ENCODE results near the gene KIF25.

Gene KIF25

DNA sequence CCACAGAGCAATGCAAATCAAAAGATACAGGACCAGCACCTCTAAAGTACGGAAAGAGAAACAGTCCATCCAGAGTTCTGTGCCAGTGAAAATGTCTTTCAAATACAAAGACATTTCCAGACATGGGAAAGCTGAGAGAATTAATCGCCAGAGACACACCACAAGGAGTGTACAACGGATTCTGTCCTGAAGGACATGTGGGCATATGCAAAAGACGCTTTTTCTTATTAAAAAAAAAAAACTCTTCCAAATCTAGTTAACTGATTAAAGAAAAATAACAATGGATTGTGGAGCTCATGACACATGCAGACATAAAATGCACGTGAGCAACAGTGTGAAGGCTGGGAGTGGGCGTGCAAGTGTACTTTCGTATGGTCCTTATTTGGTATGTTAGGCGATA, 22.8 kb downstream of the KIF25 start:
- no peak for DNase-seq

DNA sequence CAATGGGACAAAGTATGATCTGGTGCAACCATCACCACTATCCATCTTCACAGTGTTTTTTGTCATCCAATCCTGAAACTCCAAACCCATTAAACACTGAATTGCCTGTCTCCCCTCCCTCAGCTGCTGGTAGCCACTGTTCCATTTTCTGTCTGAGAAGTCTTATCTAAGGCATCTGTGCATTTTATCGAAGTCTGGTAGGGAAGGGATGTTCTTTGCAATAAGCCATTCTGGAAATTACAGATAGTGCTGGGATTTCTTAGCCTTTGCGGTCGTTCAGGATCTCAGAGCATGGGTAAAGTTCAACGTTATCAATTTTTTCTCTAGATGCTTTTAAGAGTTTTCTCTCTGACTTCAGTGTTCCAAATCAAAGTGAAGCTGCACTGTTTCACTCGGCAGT, 24.1 kb downstream of the KIF25 start:
- DNase-seq = no peak

DNA sequence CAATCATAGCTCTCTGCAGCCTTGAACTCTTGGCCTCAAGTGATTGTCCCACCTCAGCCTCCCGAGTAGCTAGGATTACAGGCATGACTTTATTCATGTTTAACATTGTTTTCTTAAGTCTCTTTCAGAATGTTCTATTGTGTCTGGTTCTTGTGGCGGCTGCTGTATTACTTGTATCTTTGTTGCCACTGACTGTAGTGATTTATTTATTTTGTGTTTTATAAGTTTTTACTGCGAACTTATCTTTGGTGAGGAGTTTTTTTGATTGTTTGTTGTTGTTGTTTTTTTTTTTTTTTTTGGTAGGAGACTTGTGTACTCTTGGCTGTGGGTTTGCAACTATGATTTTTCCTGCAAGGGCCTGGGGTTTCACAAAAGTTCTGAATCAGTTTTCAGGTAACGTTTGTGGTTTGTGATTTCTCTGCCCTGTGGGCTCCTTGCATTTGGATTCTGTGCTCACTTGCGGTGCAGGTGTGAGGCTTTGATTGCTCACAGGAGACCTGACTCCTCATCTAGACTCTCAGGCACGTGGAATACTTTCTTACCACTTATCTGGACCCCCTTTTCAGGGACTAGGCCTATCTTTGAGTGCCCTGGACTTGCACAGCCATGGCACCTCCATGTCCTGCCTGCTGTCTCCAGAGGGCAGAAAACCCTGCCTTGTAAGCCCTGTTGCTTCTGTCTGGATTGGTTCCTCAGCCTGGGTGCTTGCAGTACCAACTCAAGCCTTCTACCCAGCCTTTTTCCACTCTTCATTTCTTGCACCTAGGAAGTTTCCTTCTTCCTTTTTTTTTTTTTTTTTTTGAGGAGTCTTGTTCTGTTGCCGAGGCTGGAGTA, 25.2 kb downstream of the KIF25 start:
- DNase-seq = no peak

DNA sequence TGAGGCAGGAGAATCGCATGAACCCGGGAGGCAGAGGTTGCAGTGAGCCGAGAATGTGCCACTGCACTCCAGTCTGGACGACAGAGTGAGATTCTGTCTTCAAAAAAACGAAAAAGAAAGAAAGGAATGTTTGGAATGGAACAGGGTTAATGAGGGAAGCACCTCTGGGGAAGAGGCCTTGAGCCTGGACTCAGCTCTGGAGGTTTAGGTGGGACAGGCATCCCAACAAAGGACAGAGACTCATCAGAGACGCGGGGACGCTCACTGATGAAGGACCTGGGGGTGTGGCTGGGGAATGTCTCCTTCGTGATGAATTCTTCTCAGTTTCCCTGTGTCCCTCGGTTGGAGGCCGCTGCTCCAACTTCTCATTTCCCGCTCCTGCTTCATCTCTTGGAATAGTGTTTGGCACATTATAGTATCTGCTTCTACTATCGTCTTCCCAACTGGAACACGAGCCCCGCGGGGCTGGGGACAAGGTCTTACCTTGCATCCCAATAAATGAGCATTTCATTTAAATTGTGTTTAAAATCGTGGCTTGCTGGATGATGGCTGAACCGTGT, 27.6 kb downstream of the KIF25 start:
- DNase-seq = no peak

DNA sequence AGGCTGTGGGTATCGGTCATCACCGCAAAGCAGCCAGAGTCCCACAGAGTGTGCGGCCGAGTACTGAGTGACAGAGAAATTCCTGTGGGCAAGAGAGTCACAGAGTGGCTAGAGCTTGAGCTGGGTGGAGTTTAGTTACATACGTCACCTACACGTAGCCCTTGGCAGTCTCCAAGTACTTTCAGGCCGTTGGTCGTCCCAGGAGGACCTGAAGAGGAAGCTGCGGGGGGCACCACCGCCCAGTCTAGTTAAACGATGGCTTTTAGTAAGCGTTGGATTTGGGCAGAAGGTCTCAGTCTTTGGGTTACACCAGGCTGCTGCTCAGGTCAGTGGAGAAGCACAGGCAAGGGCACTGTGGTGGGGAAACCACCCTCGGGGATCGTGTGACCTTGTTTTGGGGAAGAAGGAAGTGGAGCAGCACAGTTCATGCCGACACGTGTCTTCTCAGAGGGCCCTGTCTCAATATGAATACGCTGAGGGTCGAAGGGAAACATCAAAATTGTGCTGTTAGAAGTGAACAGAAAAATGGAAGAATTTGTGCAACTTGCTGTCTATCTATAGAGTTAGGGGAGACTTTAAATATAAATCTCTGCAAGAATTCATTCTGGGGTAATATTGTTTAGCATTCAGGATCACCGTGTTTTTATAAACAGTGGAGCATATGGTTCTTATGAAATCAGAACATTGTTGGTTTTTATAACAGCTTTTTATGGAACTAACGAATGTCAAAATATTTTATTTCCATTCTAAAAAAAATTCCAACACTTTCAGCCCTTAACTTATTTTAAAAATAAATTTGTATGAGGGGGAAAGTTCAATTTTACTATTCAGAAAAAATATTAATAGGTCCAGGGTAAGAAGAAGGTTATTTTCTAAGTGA, 28.6 kb downstream of the KIF25 start:
- no peak for DNase-seq

DNA sequence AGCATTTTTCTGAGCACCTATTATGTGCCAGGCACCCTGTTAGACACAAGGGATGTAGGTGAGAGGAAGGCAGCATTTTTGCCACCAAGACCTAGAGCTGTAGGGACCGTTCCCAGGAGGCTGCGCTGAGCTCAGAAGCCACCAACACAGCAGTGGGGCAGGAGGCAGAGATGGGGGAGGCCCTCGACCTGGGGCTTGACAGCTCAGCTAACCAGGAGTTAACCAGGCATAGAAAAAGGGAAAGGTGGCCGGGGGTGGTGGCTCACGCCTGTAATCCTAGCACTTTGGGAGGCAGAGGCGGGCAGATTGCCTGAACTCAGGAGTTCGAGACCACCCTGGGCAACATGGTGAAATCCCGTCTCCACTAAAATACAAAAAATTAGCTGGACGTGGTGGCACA, 29.5 kb downstream of the KIF25 start:
- no peak for DNase-seq

DNA sequence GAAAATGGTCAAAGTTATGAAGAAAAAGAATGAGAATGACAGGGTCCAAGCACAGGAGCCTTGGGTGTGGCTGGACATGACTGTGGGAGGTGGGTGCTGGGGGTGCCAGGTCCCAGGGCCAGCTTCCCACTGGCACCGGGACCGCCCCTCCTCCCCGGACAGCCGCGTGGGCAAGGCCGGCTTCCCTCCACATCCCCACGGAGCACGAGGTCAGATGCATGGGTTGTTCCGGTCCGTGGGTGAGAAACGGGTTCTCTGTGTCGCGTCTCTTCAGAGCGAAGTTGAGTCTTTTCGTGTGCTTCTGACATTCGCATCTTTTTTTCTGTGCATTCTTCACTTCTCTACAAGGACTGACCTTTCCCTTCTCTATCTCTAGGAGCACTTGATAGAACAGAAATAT, 30.1 kb downstream of the KIF25 start:
- DNase-seq = no peak

DNA sequence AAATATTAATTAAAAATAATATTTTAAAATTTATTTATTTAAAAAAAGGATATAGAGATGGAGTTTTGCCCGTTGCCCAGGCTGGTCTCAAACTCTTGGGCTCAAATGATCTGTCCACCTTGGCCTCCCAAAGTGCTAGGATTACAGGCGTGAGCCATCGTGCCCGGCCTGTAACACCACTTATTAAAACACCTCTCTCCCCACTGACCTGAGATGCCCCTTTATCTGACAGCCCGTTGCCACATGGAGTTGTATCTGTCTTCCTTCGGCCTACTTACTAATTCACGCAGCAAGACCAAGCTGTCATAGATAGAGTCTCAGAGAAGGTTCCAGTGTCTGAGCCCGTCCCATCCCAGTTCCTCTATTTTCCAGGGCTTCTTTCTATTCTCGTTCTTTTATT, 30.7 kb downstream of the KIF25 start:
- no peak for DNase-seq

DNA sequence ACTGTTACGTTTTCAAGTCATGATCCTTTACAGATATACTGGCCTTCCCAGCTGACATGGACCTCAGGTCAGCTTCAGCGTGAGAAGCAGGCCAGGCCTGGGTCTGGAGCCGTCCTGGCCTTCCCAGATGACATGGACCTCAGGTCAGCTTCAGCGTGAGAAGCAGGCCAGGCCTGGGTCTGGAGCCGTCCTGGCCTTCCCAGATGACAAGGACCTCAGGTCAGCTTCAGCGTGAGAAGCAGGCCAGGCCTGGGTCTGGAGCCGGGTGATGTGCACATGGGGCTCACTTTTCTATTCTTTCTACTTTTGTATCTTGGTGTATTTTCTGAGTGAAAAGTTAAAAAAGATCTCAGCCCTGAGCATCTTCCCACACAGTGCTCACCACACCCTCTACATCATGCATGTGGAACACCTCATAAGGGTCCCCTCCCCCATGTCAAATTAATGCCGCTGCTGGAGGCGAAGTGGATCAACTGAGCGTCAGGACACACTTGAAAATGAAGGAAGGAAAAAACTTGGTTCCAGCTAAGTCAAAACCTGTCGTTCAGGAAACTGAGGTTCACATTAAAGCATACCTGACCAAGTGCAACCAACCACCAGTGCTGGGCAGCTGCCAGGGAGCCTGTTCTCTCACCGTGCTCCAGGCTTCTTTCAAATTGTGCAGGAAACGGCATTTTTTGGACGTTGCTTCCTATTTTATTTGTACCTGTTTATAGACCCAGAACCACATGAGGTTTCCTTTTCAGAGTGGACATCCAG, 32.2 kb downstream of the KIF25 start:
- no peak for DNase-seq

DNA sequence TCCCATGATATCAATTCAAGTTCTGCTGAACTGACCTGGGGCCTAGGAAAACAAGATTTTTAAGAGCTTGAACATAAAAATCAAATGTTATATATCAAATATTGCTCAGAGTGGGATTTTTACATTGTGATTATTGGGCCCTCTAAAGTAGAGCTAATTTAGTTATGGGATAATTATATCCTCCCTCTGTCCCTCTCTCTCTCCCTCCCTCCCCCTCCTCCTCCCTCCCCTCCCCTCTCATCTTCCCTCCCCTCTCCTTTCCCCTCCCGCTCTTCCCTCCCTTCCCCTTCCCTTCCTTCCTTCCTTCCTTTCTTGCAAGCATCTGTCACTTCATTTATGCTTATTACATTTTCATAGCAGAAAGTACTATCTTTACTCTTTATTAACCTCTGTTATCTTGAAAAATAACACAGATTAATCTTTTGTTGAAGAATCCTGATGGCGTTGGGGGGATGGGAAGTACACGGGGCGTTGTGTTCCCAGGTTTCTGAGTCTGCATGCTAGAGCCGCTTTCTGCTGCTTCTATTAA, 32.8 kb downstream of the KIF25 start:
- DNase-seq = no peak

DNA sequence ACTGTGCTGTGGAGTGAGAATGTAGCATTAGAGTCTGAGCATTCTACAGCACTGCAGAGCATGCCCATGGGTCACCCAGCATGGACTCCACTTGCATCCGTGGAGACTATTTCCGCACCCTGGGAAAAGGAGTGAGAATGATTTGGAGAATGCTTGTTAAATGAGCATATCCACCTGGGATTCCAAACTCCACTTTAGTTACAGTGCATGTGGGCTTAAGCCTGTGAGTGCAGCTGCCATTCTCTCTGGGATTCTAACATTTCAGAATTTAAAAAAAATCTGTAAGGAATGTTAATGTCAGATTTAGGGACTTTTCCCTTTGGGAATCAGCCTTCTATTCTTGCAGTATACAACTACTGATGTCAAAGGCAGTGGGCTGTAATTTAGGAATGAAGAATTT, 33.4 kb downstream of the KIF25 start:
- no peak for DNase-seq

DNA sequence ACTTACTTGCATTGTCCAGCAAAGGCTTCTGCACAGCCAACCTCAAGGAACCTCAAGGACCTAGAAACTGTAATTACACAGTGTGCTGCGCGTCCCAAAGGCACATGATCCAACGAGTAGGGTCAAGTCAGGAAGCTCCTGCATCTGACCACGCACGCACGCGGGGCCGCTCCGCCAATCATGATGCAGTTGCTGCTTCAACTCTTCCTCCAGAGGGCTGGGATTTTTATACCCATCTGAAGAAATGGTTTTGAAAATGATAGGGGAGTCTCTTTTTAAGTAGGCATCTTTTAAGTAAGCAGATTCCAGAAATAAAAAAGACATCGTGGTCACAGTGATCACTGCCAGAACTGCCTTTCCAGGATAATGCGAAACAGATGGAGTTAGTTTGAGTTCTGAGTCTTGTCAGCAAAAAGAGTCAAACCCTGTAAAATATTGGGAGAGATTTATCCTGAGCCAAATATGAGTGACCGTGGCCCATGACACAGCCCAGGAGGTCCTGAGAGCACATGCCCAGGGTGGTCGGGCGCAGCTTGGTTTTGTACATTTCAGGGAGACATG, 34.0 kb downstream of the KIF25 start:
- DNase-seq = no peak

DNA sequence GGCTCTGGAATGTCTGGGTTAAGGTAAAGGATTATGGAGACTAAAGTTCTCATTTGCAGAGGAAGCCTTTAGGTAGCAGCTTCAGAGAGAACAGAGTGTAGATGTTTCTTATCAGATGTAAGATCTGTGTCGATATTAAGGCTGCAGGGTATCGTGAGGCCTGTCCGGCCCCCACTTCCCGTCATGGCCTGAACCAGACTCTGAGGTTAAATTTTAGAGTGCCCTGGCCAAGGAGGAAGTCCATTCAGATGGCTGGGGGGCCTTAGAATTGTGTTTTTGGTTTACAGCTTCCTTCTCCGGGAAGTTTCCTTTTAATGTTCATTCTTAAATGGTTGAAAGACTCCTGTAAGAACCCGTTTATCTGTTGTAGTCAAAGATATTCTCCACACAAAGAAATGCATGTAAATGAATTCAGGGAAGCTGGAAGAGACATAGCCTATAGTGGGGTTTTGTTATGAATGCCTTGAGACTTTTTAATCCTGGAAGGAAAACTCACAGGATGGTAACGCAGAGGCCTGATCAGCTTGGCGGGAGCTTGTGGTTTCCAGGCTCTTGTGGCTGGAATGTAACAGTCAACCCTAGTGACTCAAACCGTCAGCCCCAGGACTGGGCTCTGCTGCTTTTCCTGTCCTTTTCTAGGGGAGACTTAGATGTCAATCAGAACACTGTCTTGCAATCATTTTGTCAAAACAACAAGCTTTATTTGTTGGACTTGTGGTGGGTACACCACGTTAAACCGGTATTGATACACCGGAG, 34.7 kb downstream of the KIF25 start:
- DNase-seq = no peak

DNA sequence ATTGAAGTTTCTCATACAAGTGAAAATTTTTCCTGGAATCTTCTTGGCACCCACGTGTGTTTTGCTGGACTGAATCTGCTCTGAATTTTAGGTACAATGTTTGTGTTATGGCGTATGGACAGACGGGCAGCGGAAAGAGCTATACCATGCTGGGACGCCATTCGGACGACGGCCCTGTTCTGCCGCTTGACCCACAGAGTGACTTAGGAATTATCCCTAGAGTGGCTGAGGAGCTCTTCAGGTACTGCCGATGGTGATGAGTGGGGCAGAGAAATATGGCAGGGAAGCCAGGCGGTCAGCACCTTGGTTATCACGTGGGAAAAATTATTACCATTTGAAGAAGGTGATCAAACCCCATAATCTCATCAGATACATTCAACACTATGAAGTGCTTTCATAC, 36.3 kb downstream of the KIF25 start:
- no peak for DNase-seq

DNA sequence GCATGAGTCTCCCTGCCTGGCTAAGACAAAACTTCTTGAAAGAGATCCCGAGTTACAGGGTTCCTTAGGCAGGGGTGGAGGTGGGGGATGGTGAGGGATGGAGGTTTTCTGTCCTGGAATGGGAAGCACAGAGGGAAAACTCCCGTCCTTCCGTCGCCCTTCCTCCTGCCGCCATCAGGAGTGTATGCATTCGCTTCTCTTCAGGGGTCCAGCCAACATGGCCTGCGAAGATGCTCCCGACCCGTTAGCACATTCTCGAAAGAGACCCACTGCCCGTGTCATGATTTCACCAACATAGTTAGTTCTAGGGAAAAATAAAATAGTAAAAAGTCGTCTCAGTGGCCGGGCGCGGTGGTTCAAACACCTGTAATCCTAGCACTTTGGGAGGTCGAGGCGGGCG, 37.1 kb downstream of the KIF25 start:
- DNase-seq = no peak

DNA sequence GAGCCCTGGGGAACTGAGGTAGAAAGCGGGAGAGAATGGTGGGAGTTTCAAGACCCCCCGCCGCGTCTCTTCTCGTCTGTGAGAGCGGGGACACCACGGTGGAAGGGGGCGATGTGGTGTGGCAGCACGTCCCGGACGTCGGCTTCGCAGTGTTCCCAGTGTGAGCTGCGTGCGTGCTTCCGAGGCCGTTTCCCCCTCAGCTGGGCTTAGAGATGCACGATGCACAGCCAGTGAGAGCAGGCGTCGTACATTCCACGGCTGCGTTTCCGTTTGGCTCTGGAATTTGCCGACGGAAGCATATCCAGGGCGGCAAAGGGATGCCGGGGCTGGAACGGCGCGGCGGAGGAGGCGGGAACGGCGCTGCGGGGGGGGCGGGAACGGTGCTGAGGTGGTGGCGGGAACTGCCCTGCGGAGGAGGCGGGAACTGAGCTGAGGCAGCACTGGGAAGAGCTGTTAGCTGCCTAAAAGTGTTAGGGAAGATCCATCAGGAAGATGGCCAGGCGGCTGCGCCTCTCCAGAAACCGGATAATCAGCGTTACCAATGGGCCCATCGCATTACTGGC, 37.7 kb downstream of the KIF25 start:
- DNase-seq = no peak

DNA sequence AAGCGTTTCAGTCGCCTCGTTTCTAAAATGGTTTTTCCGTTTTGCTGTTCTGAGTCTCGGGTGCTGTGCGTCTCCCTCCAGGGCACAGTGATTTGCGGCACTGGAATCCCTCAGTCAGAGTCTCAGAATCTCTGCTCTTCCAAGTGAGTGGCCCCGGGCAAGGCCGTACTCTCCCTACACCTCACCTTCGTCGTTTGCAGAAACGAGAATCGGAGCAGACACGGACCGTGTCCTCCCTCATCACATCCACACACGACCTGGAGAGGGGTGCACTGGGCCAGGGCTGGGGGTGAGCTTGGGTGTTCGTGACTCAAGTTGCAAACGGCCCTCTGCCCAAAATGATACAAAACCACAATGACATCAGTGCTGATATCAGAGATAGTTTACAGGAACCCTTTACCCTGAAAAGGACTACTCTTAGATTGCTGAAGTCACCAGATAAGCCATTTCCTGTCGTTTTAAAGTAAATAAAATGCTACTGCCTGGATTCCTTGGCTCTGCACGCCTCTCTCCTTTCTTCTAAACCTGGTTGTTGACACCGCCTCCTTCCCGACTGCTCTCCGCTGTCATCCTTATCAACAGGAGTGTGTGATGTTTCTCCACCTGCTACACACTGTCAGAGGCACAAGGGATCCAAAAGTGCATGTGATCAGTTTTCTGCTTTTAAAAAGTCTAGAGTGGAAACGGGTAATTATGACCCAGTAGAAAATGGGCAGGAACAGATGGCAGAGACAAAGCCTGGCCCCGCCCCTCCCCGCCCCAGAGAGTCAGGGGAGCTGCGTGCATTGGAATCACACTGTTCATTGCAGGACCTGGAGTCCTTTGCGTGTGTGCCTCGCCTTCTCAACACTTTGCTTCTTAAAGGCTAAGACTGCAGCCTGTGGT, 38.4 kb downstream of the KIF25 start:
- no peak for DNase-seq

DNA sequence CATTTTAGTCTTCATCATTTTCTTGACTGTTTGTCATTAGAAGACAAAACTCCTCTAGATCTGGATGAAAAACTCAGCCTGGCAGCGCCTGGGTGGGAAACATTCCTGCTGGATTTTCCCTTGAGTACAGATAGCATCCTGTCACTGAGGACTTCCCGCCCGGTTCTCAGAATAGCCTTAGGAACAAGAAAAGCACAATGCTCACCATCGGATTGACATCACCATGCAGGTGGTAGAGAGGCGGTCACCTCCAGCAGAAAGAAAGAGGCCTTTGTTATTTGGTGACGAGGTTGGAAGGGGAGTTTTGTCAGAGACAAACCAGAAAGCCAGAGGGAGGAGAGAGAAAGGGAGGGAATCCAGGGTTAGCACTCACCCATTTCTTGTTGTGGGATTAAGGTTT, 39.8 kb downstream of the KIF25 start:
- no peak for DNase-seq

DNA sequence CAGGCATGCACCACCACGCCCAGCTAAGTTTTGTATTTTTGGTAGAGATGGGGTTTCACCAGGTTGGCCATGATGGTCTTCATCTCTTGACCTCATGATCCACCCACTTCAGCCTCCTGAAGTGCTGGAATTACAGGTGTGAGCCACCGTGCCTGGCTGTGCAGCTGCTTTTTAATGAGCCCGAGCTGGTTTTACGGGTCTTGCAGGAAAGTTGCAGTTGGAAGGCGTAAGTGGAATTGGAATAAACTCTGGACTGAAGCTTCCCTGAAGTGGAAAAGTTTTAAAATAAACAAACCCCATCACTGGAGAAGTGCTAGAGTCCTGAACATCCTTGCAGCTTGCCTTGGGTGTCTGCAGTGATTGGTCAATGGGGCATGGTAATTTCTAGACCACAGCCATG, 40.4 kb downstream of the KIF25 start:
- no peak for DNase-seq

DNA sequence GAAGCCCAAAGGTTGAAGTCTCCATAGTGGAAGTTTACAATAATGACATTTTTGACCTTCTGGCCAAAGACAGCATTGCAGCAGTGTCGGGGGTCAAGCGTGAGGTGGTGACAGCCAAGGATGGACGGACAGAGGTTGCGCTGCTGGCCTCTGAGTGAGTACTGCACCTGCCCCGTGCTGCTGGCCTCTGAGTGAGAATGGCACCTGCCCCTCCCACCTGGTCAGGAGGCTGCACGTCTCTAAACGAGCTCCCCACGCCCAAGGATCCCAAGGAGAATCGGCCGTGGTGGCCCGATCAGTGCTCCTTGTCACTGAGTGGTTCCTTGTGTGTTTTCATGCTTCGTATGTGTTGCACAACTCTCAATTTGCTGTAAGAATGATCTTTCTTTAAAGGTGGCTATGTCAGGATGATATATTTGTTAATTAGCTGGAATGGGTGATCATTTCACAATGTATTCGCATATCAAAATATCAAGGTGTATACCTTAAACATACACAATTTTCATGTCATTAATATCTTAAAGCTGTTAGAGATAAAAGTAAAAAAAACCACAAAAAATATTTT, 41.2 kb downstream of the KIF25 start:
- no peak for DNase-seq

All from activated CD4-positive, alpha-beta T cell treated with anti-CD3 and anti-CD28 coated beads, Interleukin-2, amount 50 U/mL, for 16 hours (primary cell).